Left lung (tissue), 10 donors: ENCODE results near the gene KRT8. TPM values are rescaled to one million over a fixed set of nuclear protein-coding genes. Genes with fewer than 3 reads are reported as not detected.

ENCODE experiments used
- ATAC-seq: fragments of 200-7000 bp; cut with Tn5 transposase; one replicate; pipeline ENCODE4 v1.9.1; 2020; ENCODE audit warnings: moderate library complexity
- DNase-seq, 4 donors: peaks; one replicate each; pipeline ENCODE4 v3.0.0-alpha.2; 2013 to 2020
- H3K27ac ChIP-seq, 2 donors: fragments of 200-600 bp; sonication (generic) in 1 of 2; one replicate each; pipeline versions ENCODE4 v1.5.0 to v1.8.0; 2020 to 2021
- H3K27me3 ChIP-seq, 2 donors: fragments of 200-600 bp; sonication (generic) in 1 of 2; one replicate each; pipeline versions ENCODE4 v1.5.0 to v1.8.0; 2020 to 2021
- H3K36me3 ChIP-seq, 2 donors: fragments of 200-600 bp; sonication (generic) in 1 of 2; one replicate each; pipeline versions ENCODE4 v1.5.0 to v1.8.0; 2020 to 2021
- H3K4me1 ChIP-seq, 2 donors: fragments of 200-600 bp; one replicate each; pipeline ENCODE4 v1.8.0; 2021
- H3K4me3 ChIP-seq, 2 donors: fragments of 200-600 bp; sonication (generic) in 1 of 2; one replicate each; pipeline versions ENCODE4 v1.5.0 to v1.8.0; 2020 to 2021; ENCODE audit warnings: mild to moderate bottlenecking in 1 of 2
- H3K9me3 ChIP-seq, 2 donors: fragments of 200-600 bp; sonication (generic) in 1 of 2; one replicate each; pipeline versions ENCODE4 v1.5.0 to v1.8.0; 2020 to 2021
- intact Hi-C, 2 donors: fragments of 100-400 bp; cut with DNase I; formaldehyde crosslinking; loops; one replicate each; pipeline versions ENCODE4 v1.11.2 to v1.14.2; 2022
- polyA plus RNA-seq, 6 donors: library from polyadenylated mRNA; unstranded; fragments of 120-200 nt; gene quantifications; one replicate each; pipeline ENCODE4 v1.2.1, GENCODE V29; 2013; ENCODE audit not compliant: insufficient read length in 6 of 6
- total RNA-seq, 2 donors: library from RNA; stranded (reverse); fragmentation: NEBNext Ultra II Directional; extraction: Animal tissue kit (Norgen Biotek cat#: 25700); gene quantifications; one replicate each; pipeline ENCODE4 v1.2.1, GENCODE V29; 2021
- TF ChIP-seq, protein P1 (sequence below), 2 donors: fragments of 200-600 bp; sonication (generic) in 1 of 2; IDR thresholded peaks; one replicate each; pipeline versions ENCODE4 v1.5.0 to v1.8.0; 2021; ENCODE audit warnings: antibody characterized with exemption in 2 of 2
- donor health status: DM: no; HTN: yes; CAD: no.
- donor health status: DM: no; HTN: no; CAD: no.

KRT8 gene
- total and polyA plus RNA-seq, 8 donors = 159 to 1,126 (median 207) TPM

GRCh38 chr12:52878507-52879393, 26.1 kb downstream of the KRT8 start:
- TF ChIP-seq, protein P1, sequence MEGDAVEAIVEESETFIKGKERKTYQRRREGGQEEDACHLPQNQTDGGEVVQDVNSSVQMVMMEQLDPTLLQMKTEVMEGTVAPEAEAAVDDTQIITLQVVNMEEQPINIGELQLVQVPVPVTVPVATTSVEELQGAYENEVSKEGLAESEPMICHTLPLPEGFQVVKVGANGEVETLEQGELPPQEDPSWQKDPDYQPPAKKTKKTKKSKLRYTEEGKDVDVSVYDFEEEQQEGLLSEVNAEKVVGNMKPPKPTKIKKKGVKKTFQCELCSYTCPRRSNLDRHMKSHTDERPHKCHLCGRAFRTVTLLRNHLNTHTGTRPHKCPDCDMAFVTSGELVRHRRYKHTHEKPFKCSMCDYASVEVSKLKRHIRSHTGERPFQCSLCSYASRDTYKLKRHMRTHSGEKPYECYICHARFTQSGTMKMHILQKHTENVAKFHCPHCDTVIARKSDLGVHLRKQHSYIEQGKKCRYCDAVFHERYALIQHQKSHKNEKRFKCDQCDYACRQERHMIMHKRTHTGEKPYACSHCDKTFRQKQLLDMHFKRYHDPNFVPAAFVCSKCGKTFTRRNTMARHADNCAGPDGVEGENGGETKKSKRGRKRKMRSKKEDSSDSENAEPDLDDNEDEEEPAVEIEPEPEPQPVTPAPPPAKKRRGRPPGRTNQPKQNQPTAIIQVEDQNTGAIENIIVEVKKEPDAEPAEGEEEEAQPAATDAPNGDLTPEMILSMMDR (IDR thresholded peaks at IDR 0.05) = no peak
- ATAC-seq (no peak), DNase-seq (no peak)
- H3K27ac ChIP-seq = no peak overlapping the region
- H3K9me3 ChIP-seq = no peaks in the 10 kb centered on the region
- intact Hi-C loops = loop anchor here in 1 of 2 donors (5.0 kb wide), 1 partner anchor 296 kb away; no protein-coding TSS in a partner anchor
- peaks cover 0 to 38% of the 10 kb centered on the region in 2 donors for H3K27me3 ChIP-seq
- peaks cover 13 to 27% of the 10 kb centered on the region in 2 donors for H3K4me1 ChIP-seq
- H3K4me3 ChIP-seq = no peak overlapping the region
- no peaks in the 10 kb centered on the region for H3K36me3 ChIP-seq

GRCh38 chr12:52877242-52877641, 27.6 kb downstream of the KRT8 start:
- Histone ChIP-seq H3K27me3 (peaks cover 0 to 36% of the 10 kb centered on the region in 2 donors), H3K4me1 (peaks cover 17 to 33% of the 10 kb centered on the region in 2 donors), H3K36me3 (no peaks in the 10 kb centered on the region), H3K9me3 (no peaks in the 10 kb centered on the region), H3K27ac (no peak overlapping the region), H3K4me3 (no peak overlapping the region)
- TF ChIP-seq, protein P1 (IDR thresholded peaks at IDR 0.05) = no peak
- ATAC-seq (no peak), DNase-seq (no peak)
- intact Hi-C loops = loop anchor here in 1 of 2 donors (5.0 kb wide), 1 partner anchor 295 kb away; no protein-coding TSS in a partner anchor

GRCh38 chr12:52876372-52876771, 28.5 kb downstream of the KRT8 start:
- ATAC-seq = peak; percentile 7
- no peak overlapping the region for H3K4me3 ChIP-seq
- H3K27ac ChIP-seq = no peak overlapping the region
- H3K9me3 ChIP-seq = no peaks in the 10 kb centered on the region
- TF ChIP-seq, protein P1 (IDR thresholded peaks at IDR 0.05) = no peak
- intact Hi-C loops = loop anchor here in 1 of 2 donors (5.0 kb wide), 1 partner anchor 294 kb away; no protein-coding TSS in a partner anchor
- no peaks in the 10 kb centered on the region for H3K36me3 ChIP-seq
- peak in 1 of 4 donors; percentile 89 for DNase-seq
- peaks cover 0 to 28% of the 10 kb centered on the region in 2 donors for H3K27me3 ChIP-seq
- peaks cover 17 to 41% of the 10 kb centered on the region in 2 donors for H3K4me1 ChIP-seq

- DNase-seq = no peak
- peaks cover 24 to 51% of the 10 kb centered on the region in 2 donors for H3K4me1 ChIP-seq
- H3K36me3 ChIP-seq = no peaks in the 10 kb centered on the region
- intact Hi-C loops = loop anchor here in 1 of 2 donors (5.0 kb wide), 1 partner anchor 293 kb away; no protein-coding TSS in a partner anchor
- peak overlapping the region; percentile 47 to 88 for H3K27ac ChIP-seq
- no peak for ATAC-seq
- TF ChIP-seq, protein P1 (IDR thresholded peaks at IDR 0.05) = no peak
- H3K27me3 ChIP-seq = peaks cover 0 to 13% of the 10 kb centered on the region in 2 donors
- no peaks in the 10 kb centered on the region for H3K9me3 ChIP-seq
- peak overlapping the region in 1 of 2 donors; percentile 32 for H3K4me3 ChIP-seq
Measured at GRCh38 chr12:52874573-52875435, 30.1 kb downstream of the KRT8 start.
